SK-N-SH (cell line): ENCODE measurements around the gene DTX3. TPM values are rescaled to one million over a fixed set of nuclear protein-coding genes. Genes with fewer than 3 reads are reported as not detected.
"Not testable (repeated sequence)": the region's sequence is repeated elsewhere in the genome, so short reads cannot be mapped to it uniquely, and the experiment has no call there.

Experiments used
- CTCF ChIA-PET: fragments of 300-600, 350-600 bp; formaldehyde crosslinking; extraction: SDS; loops from one replicate; lab custom pipeline; 2021; lab: Yijun Ruan, JAX
- POLR2A ChIA-PET: fragments of 350-600 bp; sonication (Branson Sonifier 250); formaldehyde crosslinking; extraction: SDS; loops from one replicate; lab custom pipeline; 2020; ENCODE audit warnings: antibody characterized with exemption, inconsistent platforms; lab: Yijun Ruan, JAX
- DNase-seq: peaks from one replicate; pipeline ENCODE4 v3.0.0; 2012
- H2AFZ ChIP-seq: fragments of 200-600 bp; sonication (generic); 2 replicates; pipeline ENCODE4 v1.8.1; 2016; ENCODE audit warnings: antibody characterized with exemption, mild to moderate bottlenecking, low read depth
- H3F3A ChIP-seq: fragments of 200-600 bp; sonication (generic); replicated peaks from 2 replicates; pipeline ENCODE3; 2016; ENCODE audit warnings: antibody characterized with exemption, mild to moderate bottlenecking; ENCODE audit not compliant: insufficient read depth
- H3K27ac ChIP-seq, 2 experiments: fragments of 200-500 bp in 1 of 2; fragments of 200-600 bp in 1 of 2; sonication (Bioruptor generic) in 1 of 2; sonication (generic), shearing (Covaris generic) in 1 of 2; 2 replicates each; pipeline versions ENCODE4 v1.5.1 to v1.6.1; 2014 to 2016; ENCODE audit warnings: low read depth in 2 of 2, inconsistent platforms in 1 of 2, low read length in 1 of 2, mild to moderate bottlenecking in 1 of 2, mixed read lengths in 1 of 2
- H3K27me3 ChIP-seq: fragments of 200-600 bp; sonication (generic), shearing (Covaris generic); 2 replicates; pipeline ENCODE4 v1.6.1; 2016; ENCODE audit warnings: mixed run types; ENCODE audit not compliant: insufficient read depth
- H3K36me3 ChIP-seq, 2 experiments: fragments of 200-500 bp in 1 of 2; fragments of 200-600 bp in 1 of 2; sonication (Bioruptor generic) in 1 of 2; sonication (generic) in 1 of 2; replicated peaks in 1 of 2; 2 replicates each; pipeline versions ENCODE3 to v1.5.1; 2014 to 2016; ENCODE audit warnings: low read length in 1 of 2, mild to moderate bottlenecking in 1 of 2; ENCODE audit not compliant: insufficient read depth in 2 of 2, control insufficient read depth in 1 of 2
- H3K4me1 ChIP-seq, 2 experiments: fragments of 200-500 bp in 1 of 2; fragments of 200-600 bp in 1 of 2; sonication (Bioruptor generic) in 1 of 2; sonication (generic), shearing (Covaris generic) in 1 of 2; 2 replicates each; pipeline versions ENCODE4 v1.5.1 to v1.6.1; 2014 to 2016; ENCODE audit warnings: low read depth in 1 of 2, low read length in 1 of 2, mixed run types in 1 of 2; ENCODE audit not compliant: insufficient read depth in 2 of 2, control insufficient read depth in 1 of 2
- H3K4me2 ChIP-seq: fragments of 200-600 bp; sonication (generic), shearing (Covaris generic); 2 replicates; pipeline ENCODE4 v1.6.1; 2017; ENCODE audit warnings: mixed run types
- H3K4me3 ChIP-seq, 2 experiments: fragments of 200-500 bp in 1 of 2; fragments of 200-600 bp in 1 of 2; sonication (Bioruptor generic) in 1 of 2; sonication (generic), shearing (Covaris generic) in 1 of 2; 2 replicates each; pipeline versions ENCODE4 v1.5.1 to v1.8.1; 2014 to 2016; ENCODE audit warnings: low read depth in 2 of 2, inconsistent platforms in 1 of 2, low read length in 1 of 2, mild to moderate bottlenecking in 1 of 2, mixed read lengths in 1 of 2, moderate library complexity in 1 of 2
- H3K79me2 ChIP-seq: fragments of 200-600 bp; sonication (generic); 2 replicates; pipeline ENCODE4 v1.8.1; 2017; ENCODE audit warnings: mild to moderate bottlenecking; ENCODE audit not compliant: insufficient read depth
- H3K9ac ChIP-seq: fragments of 200-600 bp; sonication (generic); 2 replicates; pipeline ENCODE4 v1.6.1; 2017; ENCODE audit warnings: mixed run types
- H3K9me2 ChIP-seq: fragments of 200-600 bp; sonication (generic); 2 replicates; pipeline ENCODE4 v1.6.1; 2017; ENCODE audit warnings: mixed run types
- H3K9me3 ChIP-seq: fragments of 200-600 bp; sonication (generic); 2 replicates; pipeline ENCODE4 v1.6.1; 2017; ENCODE audit warnings: mixed run types, mild to moderate bottlenecking, moderate library complexity
- H4K20me1 ChIP-seq: fragments of 200-600 bp; sonication (generic); 2 replicates; pipeline ENCODE4 v1.6.1; 2017; ENCODE audit warnings: mild to moderate bottlenecking, mixed run types; ENCODE audit not compliant: insufficient read depth
- CHD2 ChIP-seq: fragments of 150-350 bp; IDR thresholded peaks from 2 replicates; pipeline ENCODE4 v1.6.1; 2018; ENCODE audit warnings: low read length; ENCODE audit not compliant: partially characterized antibody
- ELF1 ChIP-seq: IDR thresholded peaks from 2 replicates; pipeline ENCODE4 v1.4.0; 2012
- EP300 ChIP-seq, 2 experiments: IDR thresholded peaks; 2 replicates each; pipeline versions ENCODE4 v1.4.0 to v1.6.1; 2012; ENCODE audit warnings: borderline replicate concordance in 1 of 2, low read depth in 1 of 2, low read length in 1 of 2
- EZH2phosphoT487 ChIP-seq: fragments of 200-600 bp; sonication (generic); IDR thresholded peaks from 2 replicates; pipeline ENCODE4 v1.6.1; 2017; ENCODE audit warnings: low read depth, mixed run types, mild to moderate bottlenecking, antibody characterized with exemption, moderate library complexity, borderline replicate concordance
- FOSL2 ChIP-seq: IDR thresholded peaks from 2 replicates; pipeline ENCODE4 v1.4.0; 2012; ENCODE audit warnings: low read depth, mild to moderate bottlenecking, moderate library complexity, borderline replicate concordance
- GABPA ChIP-seq: IDR thresholded peaks from 2 replicates; pipeline ENCODE4 v1.4.0; 2012; ENCODE audit warnings: low read depth, mild to moderate bottlenecking
- GATA2 ChIP-seq: sonication (generic); formaldehyde crosslinking; IDR thresholded peaks from 2 replicates; pipeline ENCODE4 v1.5.0; 2020; ENCODE audit warnings: mild to moderate bottlenecking, missing genetic modification reagents
- MAX ChIP-seq: IDR thresholded peaks from 2 replicates; pipeline ENCODE4 v1.4.0; 2012; ENCODE audit warnings: low read depth
- NFIC ChIP-seq: IDR thresholded peaks from 2 replicates; pipeline ENCODE4 v1.4.0; 2012; ENCODE audit warnings: borderline replicate concordance
- NRF1 ChIP-seq: IDR thresholded peaks from 2 replicates; pipeline ENCODE4 v1.6.1; 2012; ENCODE audit warnings: low read depth, mild to moderate bottlenecking, low read length
- RAD21 ChIP-seq: IDR thresholded peaks from 2 replicates; pipeline ENCODE4 v1.6.1; 2012; ENCODE audit warnings: mild to moderate bottlenecking, low read length
- REST ChIP-seq: IDR thresholded peaks from 2 replicates; pipeline ENCODE4 v1.6.1; 2012; ENCODE audit warnings: mild to moderate bottlenecking, low read depth, low read length, moderate library complexity
- USF2 ChIP-seq: fragments of 150-350 bp; IDR thresholded peaks from 2 replicates; pipeline ENCODE4 v1.6.1; 2017; ENCODE audit warnings: antibody characterized with exemption, low read length, low read depth, borderline replicate concordance
- YY1 ChIP-seq: IDR thresholded peaks from 2 replicates; pipeline ENCODE4 v1.4.0; 2012; ENCODE audit warnings: low read depth, mild to moderate bottlenecking
- ZBTB33 ChIP-seq: IDR thresholded peaks from 2 replicates; pipeline ENCODE4 v1.4.0; 2012; ENCODE audit warnings: low read depth, borderline replicate concordance
- WGBS: methylation state at CpG from one replicate; pipeline ENCODE4 v1.1.6; 2017; ENCODE audit warnings: low lambda C conversion rate; 5-methylcytosine and 5-hydroxymethylcytosine counted together
- polyA plus RNA-seq, 3 experiments: library from polyadenylated mRNA; depleted of rRNA; stranded (reverse); fragments of >200 nt; gene quantifications; 2 replicates each; pipeline ENCODE4 v1.2.3, GENCODE V29; 2012

Gene DTX3
- polyA plus RNA-seq, 1 of the 3 experiments (the other 2 are of a cell fraction): 61.2 TPM

- 78% methylated on average over 9 of the region's 9 CpGs for WGBS
- H3K4me1 ChIP-seq, DNase-seq, H3K9me2 ChIP-seq, H3K79me2 ChIP-seq, H3K27ac ChIP-seq, H3K4me3 ChIP-seq, H2AFZ ChIP-seq, H3K9me3 ChIP-seq, H3K27me3 ChIP-seq, H3K4me2 ChIP-seq, H4K20me1 ChIP-seq, H3K9ac ChIP-seq, H3F3A ChIP-seq, POLR2A ChIA-PET, H3K36me3 ChIP-seq: not testable (repeated sequence)
- CTCF ChIA-PET: interaction anchor here (0.7 to 3.2 kb wide), 6 partner anchors 9 to 178 kb away, joined by 3 to 14 read pairs (median 4); partner anchors contain the start of gene GLI1
Observed at GRCh38 chr12:57636731-57637130, 32.1 kb downstream of the DTX3 start.

GRCh38 chr12:57637364-57637763, 32.7 kb downstream of the DTX3 start:
- no peaks in the 10 kb centered on the region; the same call in 1 of the 2 replicates for H3K27me3 ChIP-seq
- no peaks in the 10 kb centered on the region for H3K9me3 ChIP-seq
- no peaks in the 10 kb centered on the region for H4K20me1 ChIP-seq
- no peak overlapping the region for H3K4me2 ChIP-seq
- DNase-seq: no peak
- H3K36me3 ChIP-seq: no peaks in the 10 kb centered on the region
- H3K79me2 ChIP-seq: no peaks in the 10 kb centered on the region
- TF ChIP-seq ZBTB33: no peak
- peak; percentile 26; the same call in 1 of the 2 replicates for TF ChIP-seq RAD21
- H3F3A ChIP-seq: peaks cover 3% of the 10 kb centered on the region
- H3K4me1 ChIP-seq: peaks cover 0 to 2% of the 10 kb centered on the region in 2 experiments; a peak in 1 of 4 replicates
- H3K9ac ChIP-seq: no peak overlapping the region
- no peak overlapping the region for H3K4me3 ChIP-seq
- no peak overlapping the region for H2AFZ ChIP-seq
- 64% methylated on average over 3 of the region's 3 CpGs for WGBS
- CTCF ChIA-PET: interaction anchor here (0.9 to 4.0 kb wide), 10 partner anchors 10 to 268 kb away, joined by 3 to 38 read pairs (median 5); partner anchors contain the start of genes AGAP2 and GLI1
- POLR2A ChIA-PET: no interaction called here
- no peaks in the 10 kb centered on the region for H3K9me2 ChIP-seq
- H3K27ac ChIP-seq: no peak overlapping the region

- no peak overlapping the region for H3K9ac ChIP-seq
- TF ChIP-seq NFIC (no peak), EP300 (IDR thresholded peaks at IDR 0.05; ENCODE audit: borderline replicate concordance in 1 of 2, low read depth in 1 of 2, low read length in 1 of 2) (no peak), USF2 (no peak), ELF1 (no peak), FOSL2 (no peak), GATA2 (no peak), YY1 (no peak), MAX (no peak), CHD2 (no peak), GABPA (no peak), REST (no peak), EZH2phosphoT487 (no peak), NRF1 (no peak)
Observed at GRCh38 chr12:57638096-57638495, 33.5 kb downstream of the DTX3 start.

More at GRCh38 chr12:57638096-57638495, 33.5 kb downstream of the DTX3 start:
- Histone ChIP-seq H3K79me2 (no peaks in the 10 kb centered on the region), H3K27ac (no peak overlapping the region), H3F3A (peaks cover 3% of the 10 kb centered on the region), H4K20me1 (no peaks in the 10 kb centered on the region), H3K4me2 (no peak overlapping the region), H2AFZ (no peak overlapping the region), H3K4me1 (peaks cover 0 to 2% of the 10 kb centered on the region in 2 experiments; a peak in 1 of 4 replicates), H3K9me2 (no peaks in the 10 kb centered on the region), H3K9me3 (no peaks in the 10 kb centered on the region), H3K36me3 (no peaks in the 10 kb centered on the region), H3K27me3 (no peaks in the 10 kb centered on the region; the same call in 1 of the 2 replicates), H3K4me3 (no peak overlapping the region)
- 50% methylated on average over 2 of the region's 3 CpGs for WGBS
- no peak for DNase-seq
- ChIA-PET POLR2A (no interaction called here), CTCF (interaction anchor here (0.6 to 4.0 kb wide), 12 partner anchors 15 to 1513 kb away, joined by 3 to 38 read pairs (median 4); partner anchors contain the start of genes AGAP2 and GLI1)
